HuH-7 (cell line): ENCODE measurements around the gene PIEZO1.
"Not testable (repeated sequence)": the region's sequence is repeated elsewhere in the genome, so short reads cannot be mapped to it uniquely, and the experiment has no call there.

Source experiments
- DNase-seq: peaks from one replicate; pipeline ENCODE4 v3.0.0; 2011; ENCODE audit warnings: low spot score

The PIEZO1 gene

DNA sequence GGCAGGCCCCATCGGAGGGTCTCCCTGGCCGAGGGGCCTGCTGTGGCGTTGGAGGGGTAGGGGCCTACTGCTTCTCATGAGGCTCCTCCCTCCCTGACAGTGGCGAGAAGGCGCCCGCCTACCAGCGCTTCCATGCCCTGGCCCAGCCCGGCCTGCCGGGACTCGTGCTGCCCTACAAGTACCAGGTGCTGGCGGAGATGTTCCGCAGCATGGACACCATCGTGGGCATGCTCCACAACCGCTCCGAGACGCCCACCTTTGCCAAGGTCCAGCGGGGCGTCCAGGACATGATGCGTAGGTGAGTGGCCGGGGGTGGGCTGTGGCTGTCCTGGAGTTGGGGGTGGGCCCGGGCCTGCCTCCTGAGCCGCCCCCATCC is 20.3 kb upstream of the PIEZO1 start:
- no peak for DNase-seq

DNA sequence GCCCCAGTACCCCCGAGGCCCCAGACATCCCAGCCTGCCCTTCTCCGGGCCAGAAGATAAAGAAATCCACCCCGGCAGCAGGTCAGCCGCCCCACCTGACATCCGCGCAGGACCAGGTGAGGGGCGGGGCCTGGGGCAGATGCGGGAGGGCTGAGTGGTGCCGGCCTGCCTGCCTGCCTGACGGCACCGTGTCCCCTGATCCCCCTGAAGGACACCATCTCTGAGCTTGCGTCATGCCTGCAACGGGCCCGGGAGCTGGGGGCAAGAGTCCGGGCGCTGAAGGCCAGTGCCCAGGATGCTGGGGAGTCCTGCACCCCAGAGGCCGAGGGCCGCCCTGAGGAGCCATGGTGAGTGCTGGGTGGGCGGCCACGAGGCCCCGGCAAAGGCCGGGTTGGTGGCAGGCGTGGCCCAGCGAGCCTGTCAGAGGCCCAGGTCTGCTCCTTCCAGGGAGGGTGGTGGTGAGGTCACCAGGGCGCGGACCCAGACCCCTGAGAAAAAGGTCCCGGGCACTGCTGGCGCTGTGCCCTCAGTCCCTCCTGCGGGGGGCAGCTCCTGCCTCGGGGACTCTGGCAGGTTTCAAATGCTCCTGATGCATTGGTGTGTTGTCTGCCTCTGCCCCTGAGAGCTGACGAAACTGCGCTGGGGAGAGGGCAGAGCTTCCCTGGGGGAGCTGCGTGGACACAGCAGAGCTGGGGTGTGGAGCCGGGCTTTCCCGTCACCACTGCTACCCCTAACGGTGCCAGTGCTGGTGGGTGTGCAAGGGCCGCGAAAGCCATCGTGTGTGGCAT is 19.7 kb upstream of the PIEZO1 start:
- peak; percentile 79 for DNase-seq

DNA sequence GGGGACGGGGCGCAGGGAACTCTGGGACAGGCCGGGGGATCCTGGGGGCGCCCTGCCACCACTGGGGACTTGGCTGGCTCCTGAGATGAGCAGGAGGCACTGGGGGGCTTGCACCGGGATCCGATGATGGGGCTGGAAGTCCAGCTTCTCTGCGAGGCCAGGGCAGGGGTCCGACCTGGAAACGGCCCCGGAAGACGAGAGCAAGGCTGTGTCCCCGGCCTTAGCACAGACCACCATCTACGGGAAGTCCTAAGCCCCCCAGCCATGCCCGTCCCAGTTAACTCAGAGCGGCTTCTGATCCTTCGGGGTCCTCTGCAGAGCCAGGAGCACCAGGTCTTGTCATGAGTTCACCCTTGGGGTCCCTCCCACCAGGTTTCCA is 19.1 kb upstream of the PIEZO1 start:
- no peak for DNase-seq

DNA sequence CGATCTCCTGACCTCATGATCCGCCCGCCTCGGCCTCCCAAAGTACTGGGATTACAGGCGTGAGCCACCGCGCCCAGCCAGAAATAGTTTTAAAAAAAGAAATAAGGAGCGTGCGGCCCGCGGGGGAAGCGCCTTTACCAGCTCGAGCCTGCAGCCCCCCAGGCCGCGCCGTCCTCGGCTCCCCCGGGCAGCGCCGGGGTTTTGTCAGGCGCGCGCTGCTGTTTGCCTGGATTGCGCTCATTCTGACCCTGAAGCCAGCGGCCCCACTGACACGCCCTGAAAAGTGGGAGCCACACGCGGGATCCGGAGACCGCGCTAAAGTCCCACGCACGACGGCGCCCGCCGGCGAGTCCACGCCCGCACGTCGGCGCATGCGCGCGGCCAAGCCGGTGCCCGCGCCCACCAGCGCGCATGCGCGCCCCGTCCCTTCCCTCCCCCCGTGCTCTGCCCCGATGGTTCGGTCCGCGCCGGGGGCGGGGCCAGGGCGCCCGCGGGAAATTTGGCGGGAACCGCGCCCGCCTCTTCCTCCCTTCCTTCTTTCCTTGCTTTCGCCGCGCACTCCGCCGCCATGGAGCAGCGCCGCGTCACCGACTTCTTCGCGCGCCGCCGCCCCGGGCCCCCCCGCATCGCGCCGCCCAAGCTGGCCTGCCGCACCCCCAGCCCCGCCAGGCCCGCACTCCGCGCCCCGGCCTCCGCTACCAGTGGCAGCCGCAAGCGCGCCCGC is 18.4 kb upstream of the PIEZO1 start, which contains the start of gene CDT1:
CDT1 (plus strand) TSS at position 526 of the 724 bp plus-strand sequence; CDS start at position 569, 43 bp downstream.
- DNase-seq, result peak; percentile 100

DNA sequence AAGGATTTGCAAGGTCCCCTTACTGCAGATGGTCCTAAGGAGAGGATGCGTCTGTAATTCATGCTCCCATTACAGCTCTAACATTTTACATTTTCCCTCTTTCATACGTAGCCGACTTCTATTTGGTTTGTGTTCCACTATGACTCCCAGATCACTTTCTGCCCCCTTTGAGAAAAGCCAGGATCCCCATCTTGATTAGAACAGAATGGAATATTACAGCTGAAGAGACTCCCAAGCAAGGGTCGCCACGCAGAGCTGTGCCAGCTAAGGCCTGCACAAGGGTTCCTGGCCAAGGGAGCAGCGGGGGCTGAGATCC is 15.2 kb upstream of the PIEZO1 start:
- DNase-seq, result no peak

DNA sequence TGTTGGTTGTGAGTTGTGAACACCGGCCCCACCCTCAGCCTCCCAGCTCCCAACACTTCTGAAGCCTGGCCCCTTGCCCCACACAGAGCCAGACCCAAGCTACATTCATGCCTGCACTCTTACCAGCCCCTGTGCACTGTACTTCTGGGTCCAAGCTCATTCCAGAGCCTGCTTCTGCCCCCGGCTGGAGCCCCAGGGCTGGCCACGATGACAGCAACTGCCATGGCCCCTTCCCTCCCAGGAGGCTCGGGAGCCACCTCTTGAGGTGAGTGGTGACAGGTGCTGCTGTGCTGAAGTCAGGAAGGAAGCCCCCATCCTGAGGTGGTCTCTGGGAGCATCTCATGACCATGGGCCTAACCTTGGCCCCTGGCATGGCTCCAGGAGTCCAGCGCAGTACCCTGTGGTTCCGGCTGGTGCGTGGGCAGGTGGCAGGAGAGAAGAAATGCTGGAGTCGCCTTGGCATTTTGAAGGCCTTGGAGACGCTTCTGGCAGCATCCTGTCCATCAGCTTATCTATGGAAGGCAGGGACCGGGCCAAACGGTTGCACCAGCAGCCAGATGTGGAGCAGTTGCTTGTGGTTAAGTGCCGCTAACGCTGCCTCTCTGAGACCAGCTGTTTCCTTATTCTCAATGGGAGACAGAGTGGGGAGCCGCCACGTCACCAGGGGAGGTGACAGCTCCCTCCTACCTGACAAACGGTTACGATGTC is 14.7 kb upstream of the PIEZO1 start:
- no peak for DNase-seq

DNA sequence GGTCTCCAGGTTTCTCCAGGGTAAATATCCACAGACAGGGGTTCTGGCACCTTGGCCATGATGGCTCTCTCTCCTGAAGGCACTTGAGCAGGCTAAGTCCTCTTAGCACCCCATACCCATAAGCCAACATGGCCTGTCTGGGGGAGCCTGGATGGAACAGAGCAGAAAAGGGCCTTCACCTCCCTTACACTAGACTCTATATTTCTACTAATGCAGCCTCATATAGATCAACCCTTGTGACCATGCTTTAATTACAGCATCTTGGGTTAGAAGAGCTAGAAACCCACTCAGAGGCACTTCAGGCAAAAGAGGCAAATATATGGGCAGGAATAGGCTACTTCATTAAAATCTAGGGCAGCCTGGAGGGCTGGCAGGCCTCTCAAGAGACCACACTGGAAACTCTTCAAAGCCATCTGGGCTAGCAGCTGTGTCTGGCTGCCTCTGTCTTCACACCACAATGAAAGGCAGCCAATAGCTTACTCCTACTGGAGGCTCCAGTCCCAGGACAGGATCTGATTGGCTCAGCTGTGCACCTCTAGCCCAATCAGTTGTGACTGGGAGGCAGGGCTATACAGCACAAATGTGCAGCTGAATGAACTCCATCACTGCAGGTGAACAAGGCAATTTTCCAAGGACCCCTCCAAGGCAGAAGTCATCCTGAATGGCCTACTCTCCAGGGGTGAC is 13.9 kb upstream of the PIEZO1 start:
- no peak for DNase-seq

DNA sequence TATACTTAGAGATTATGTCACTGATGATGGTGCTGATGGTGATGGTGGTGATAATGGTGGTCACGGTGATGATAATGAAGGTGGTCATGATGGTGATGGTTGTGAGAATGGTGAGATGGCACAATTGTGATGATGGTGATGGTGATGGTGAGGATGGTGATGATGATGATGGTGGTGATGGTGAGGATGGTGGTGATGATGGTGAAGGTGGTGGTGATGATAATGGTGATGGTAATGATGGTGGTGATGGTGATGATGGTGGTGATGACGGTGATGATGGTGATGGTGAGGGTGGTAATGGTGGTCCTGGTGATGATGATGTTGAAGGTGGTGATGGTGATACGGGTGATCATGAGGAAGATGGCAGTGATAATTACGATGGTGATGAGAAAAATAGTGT is 13.1 kb upstream of the PIEZO1 start:
- no peak for DNase-seq

DNA sequence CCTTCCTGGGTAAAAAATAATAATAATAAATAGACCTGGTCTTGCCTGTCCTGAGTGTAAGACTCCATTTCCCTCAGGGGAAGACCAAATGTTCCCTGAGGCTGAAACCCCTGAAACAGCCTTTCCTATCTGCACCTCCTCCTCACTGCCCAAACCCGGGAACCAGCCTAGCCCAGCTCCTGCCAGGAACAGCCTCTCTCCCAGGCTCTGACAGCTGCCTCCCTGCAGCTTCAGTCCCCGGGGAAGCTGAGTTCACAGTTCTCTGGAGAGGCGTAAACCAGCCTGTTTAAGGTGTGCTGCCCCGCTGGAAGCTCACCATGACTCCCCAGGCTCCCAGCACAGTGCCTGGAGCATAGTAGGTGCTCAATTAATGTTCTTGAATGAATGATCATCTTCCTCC is 11.3 kb upstream of the PIEZO1 start:
- no peak for DNase-seq

DNA sequence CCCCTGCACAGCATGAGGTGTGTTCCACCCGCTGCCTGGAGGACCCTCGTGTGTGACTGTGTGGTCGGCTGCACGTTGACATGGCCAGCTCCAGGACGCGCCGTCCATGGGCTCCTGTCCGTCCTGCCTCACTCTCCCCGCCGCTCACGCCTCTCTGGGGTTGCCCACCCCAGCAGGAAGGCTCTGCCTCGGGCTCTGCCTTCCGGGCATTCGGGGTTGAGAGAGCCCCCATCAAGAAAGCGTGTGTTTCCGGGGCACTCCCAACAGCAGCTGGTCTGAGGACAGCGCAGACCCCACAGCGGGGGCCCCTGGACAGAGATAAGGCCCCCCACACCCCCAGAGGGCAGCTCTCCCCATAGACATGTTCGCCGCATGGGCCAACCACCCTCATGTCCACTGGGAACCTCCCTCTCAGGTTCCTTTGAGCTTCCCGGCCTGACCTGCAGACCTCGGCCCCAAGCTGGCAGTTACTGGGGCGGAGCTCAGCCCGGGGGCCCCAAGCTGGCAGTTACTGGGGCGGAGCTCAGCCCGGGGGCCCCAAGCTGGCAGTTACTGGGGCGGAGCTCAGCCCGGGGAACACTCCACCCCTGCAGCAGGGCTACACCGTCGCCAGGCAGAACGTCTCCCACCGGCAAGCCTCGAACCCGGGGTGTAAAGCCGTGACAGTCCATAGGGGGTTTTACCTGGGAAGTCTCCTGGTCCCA is 8.4 kb upstream of the PIEZO1 start:
- DNase-seq, result no peak

DNA sequence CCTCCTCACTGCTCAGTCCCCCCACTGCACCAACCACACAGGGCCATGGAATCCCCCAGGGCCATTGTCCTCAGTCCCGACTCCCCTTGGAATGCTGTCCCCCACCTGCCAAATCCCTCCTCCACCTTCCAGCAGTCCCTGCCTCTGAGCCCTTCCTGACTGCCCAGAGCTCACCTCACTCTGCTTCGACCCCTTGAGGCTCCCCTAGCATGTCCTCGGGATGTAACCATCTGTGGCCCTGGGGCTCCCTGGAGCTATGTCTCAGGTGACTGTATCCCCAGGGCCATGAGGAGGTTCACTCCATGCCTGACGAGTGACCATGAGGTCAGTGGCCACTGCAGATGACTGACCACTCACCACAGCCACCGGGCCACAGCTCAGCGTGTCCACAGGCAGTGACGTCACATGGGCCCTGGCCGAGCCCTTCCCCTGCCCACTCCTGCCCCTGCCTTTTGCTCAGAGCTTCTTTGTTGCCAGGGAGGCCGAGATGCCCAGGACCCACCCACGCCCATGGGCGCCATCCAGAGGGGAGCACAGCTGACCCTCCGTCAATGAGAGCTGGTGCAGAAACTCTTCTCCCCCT is 7.7 kb upstream of the PIEZO1 start:
- no peak for DNase-seq

DNA sequence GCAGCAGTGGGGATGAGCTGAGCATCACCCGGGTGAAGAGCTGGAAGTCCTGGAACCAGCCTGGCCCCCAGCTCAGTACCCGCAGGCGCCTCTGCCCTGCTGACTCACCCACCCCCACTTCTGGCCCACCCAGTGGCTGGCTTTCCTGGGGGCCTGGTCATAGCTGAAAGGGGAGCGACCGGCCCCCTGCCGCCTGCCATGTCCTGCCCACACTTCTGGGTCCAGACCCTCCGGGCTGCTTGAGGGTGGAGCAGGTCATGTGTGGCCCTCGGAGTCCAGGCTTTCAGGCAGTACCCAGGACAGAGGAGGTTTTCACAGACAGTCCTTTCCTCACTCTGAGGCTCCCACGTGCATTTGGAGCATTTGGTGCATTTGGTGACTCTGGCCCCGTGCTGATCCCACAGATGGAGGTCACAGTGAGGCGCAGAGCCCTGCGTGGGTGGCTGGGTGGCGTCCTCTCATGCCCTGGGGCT is 7.1 kb upstream of the PIEZO1 start:
- no peak for DNase-seq

DNA sequence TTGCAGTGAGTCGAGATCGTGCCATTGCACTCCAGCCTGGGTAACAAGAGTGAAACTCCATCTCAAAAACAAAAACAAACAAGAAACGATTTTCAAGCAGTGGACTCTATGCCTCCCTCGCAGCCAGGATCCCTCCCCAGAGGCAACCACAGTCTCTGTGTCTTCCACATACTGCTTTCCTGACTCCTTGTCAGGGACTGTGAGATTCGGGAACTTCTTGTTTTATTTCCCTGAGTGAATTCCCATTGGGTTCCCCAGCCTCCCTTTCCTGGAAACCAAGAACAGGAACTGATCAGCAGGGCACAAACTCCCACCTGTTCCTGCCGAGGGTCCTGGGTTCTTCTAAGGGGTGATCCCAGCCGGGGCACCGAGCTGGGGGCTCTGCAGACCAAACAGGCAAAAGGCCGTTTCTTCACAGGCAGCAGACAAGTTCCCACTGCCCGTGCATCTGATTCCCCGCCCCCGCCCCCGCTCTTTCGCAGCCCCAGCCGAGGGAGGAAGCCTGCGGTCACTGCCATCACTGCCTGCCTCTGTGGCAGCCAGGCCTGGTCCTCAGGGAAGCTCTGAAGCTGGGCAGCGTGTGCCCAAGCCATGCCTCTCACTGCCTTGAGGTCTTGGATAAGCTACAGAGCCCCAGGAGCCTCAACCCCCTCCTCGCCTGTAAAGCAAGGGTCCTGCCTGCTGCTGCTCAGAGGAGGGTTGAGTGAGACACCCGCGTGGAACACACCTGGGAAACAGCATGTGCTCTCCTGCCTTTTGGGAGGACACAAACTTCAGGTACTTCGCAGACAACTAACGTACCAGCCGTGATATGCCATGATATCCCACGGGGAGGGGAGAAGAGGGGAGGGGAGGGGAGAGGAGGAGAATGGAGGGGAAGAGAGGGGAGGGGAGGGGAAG is 5.5 kb upstream of the PIEZO1 start:
- no peak for DNase-seq

DNA sequence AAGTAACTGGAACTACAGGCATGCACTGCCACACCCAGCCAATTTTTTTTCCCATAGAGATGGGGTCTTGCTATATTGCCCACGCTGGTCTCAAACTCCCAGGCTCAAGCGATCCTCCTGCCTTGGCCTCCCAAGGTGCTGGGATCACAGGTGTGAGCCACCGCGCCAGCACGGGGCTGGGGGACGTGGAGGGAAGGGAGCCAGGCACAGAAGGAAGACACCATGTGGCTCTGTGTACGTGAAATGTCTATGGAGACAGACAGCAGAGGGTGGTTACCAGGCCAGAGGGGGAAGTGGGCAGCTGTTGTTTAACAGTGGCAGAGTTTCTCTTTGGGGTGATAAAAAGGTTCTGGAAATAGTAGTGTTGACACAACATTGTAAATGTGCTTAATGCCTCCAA is 4.6 kb upstream of the PIEZO1 start:
- DNase-seq, result no peak

DNA sequence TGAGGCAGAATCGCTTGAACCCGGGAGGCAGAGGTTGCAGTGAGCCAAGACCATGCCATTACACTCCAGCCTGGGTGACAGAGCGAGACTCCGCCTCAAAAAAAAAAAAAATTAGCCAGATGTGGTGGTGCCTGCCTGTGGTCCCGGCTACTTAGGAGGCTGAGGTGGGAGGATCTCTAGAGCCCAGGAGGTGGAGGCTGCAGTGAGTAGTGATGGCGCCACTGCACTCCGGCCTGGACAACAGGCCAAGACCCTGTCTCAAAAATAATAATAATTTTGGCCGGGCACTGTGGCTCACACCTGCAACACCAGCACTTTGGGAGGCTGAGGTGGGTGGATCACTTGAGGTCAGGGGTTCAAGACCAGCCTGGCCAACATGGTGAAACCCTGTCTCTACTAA is 3.7 kb upstream of the PIEZO1 start:
- DNase-seq, result not testable (repeated sequence)

DNA sequence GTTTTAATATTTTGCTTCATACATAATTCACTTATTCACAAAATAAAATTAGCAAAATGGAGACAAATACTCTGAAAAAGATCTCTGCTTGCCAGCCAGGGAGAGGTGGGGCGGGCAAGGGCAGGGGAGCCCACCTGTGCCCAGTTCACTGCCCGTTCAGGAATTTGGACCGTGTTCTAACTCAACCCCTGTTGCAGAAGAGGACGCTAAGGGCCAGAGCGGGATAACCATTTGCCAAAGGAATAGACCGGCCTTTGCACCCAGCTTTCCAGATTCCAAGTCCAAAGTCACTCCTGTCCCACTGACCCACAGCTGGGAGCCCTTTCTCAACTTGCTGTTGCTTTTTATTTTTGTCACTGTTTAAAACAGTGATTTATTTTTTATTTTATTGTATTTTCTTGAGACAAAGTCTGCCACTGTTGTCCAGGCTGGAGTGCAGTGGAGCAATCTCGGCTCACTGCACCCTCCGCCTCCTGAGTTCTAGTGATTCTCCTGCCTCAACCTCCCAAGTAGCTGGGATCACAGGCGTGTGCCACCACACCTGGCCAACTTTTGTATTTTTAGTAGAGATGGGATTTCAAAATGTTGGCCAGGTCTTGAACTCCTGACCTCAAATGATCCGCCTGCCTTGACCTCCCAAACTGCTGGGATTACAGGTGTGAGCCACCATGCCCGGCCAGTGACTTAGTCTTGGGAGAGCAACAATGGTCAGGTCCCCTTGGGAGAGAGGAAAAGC is 2.7 kb upstream of the PIEZO1 start:
- no peak for DNase-seq

DNA sequence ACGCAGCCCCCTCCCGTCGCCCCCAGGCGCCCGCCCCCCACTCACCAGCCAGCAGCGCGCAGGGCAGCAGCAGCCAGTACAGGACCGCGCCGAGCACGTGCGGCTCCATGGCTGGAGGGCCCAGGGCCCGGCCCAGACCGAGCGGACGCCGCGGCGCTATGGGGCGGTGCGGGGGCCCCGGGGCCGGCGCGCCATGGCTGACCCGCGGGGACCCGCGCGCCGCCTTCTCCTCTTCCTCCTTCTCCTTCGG is 239 bp downstream of the PIEZO1 start:
- DNase-seq, result no peak

DNA sequence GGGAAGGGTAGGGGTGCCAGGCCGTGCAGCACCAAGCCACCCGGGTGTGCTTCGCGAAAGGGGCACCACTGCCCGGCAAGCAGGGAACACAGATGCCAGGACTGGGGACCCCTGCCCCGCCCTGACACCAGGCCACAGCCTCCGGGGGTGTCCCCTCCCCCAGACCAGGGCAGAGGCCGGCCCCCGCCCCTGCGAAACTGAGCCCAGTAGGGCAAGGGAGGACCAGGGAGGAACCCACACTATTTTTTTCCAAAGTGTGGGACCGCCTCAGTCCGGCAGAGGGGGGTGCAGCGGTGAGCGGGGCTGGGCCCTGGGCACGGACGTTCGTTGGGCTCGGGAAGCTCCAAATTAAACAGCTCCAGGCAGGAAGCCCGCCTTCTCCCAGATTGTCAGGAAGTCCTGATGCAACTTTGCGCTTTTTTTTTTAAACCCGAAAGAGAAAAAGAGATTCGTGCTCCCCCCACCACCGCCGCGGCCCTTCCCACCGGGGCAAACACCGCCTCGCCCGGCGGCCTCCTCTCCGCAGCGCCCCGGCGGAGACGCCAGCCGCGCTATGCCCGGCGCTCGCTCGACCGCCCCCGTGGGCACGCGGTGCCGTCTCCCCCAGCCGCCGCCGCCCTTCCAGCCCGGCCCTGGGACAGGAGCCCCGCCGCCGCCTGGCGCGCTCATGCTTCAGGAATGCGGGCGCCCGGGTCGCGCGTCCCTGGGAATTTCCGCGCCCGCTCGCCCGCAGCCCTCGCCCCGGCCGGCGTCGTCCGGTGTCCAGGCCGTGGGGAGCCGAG is 755 bp downstream of the PIEZO1 start:
- peak; percentile 86 for DNase-seq

DNA sequence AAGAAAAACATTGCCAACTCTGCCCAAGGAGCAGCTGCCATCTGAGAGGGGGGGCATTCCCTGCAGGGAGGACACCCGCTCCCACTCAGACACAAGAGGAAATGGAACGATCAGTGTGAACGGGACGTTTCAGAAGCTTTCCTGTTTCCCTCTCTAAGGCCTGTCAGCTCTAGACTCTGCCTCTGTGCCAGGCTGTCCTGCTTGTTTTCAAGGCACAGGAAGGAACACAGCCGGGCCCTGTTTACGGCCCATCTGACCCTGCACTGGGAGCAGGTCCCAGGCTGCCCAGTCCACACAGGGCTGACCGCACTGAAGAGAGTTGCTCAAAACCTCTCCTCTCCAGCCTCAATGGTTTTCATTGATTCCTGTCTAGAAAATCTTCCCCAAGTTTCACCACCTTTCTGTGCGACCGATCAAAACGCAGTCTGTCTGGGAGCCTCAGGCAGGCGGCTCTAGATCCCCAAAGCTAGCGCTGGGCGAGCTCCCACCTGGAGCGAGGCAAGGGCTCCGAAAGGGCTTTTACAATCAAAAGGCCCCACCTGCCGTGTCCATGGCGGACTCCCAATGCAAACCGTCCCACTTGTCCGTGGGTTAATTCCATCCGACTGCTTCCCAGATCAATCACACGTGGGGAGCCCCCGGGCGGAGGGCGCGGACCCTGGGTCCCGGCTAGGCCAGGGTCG is 1.5 kb downstream of the PIEZO1 start:
- no peak for DNase-seq
